HepG2 (cell line): Measurements from ENCODE around the gene CAND2. TPM values are rescaled to one million over a fixed set of nuclear protein-coding genes. Genes with fewer than 3 reads are reported as not detected.

ENCODE experiments used
- ATAC-seq: fragments of 200-7000 bp; cut with Tn5 transposase; 3 replicates; pipeline ENCODE4 v1.9.1; 2020; ENCODE audit warnings: mild to moderate bottlenecking, moderate library complexity
- BruUV-seq: library from RNA; stranded (reverse); fragments of 400-500 nt; replicated peaks from 2 replicates; lab custom pipeline; 2021; lab: Mats Ljungman, UMichigan
- CTCF ChIA-PET: fragments of 300-600 bp; formaldehyde crosslinking; extraction: SDS; loops from one replicate; lab custom pipeline; 2021; ENCODE audit warnings: low total read pairs, inconsistent platforms, low intra/inter-chr PET ratio; lab: Yijun Ruan, JAX
- POLR2A ChIA-PET: fragments of 350-600 bp; sonication (Branson Sonifier 250); formaldehyde crosslinking; loops from one replicate; lab custom pipeline; 2020; ENCODE audit warnings: antibody characterized with exemption, inconsistent platforms; lab: Yijun Ruan, JAX
- DNase-seq: peaks from one replicate; pipeline ENCODE4 v3.0.0-alpha.2; 2015; ENCODE audit warnings: low spot score
- FAIRE-seq: peaks from 3 replicates; lab custom pipeline; 2011; peaks lifted over from hg19 to GRCh38; lab: Jason Lieb, UNC
- H2AFZ ChIP-seq: one replicate; pipeline ENCODE4 v1.6.1; 2011; ENCODE audit warnings: low read length, inconsistent platforms
- H3K27ac ChIP-seq: fragments of 300-600 bp; 3 replicates; pipeline ENCODE4 v1.8.0; 2011; ENCODE audit warnings: mixed run types, mild to moderate bottlenecking, mixed read lengths, low read length, inconsistent platforms; ENCODE audit not compliant: insufficient read depth; ENCODE audit errors: extremely low read length
- H3K27me3 ChIP-seq, 2 experiments: fragments of 200-600 bp in 1 of 2; 2 replicates in 1 of 2; 3 replicates in 1 of 2; pipeline versions ENCODE4 v1.6.0 to v1.8.0; 2011; ENCODE audit warnings: low read length in 2 of 2, mild to moderate bottlenecking in 2 of 2, moderate library complexity in 2 of 2, inconsistent platforms in 1 of 2; ENCODE audit not compliant: insufficient read depth in 2 of 2, control insufficient read depth in 1 of 2
- H3K36me3 ChIP-seq, 2 experiments: fragments of 200-600 bp in 1 of 2; replicated peaks in 1 of 2; 2 replicates in 1 of 2; 3 replicates in 1 of 2; pipeline versions ENCODE4 v1.5.1 to v1.8.0; 2011; ENCODE audit warnings: low read length in 2 of 2, inconsistent platforms in 1 of 2; ENCODE audit not compliant: insufficient read depth in 2 of 2, control insufficient read depth in 1 of 2
- H3K4me1 ChIP-seq: 2 replicates; pipeline ENCODE4 v1.5.1; 2012; ENCODE audit warnings: low read length, inconsistent platforms; ENCODE audit not compliant: insufficient read depth
- H3K4me2 ChIP-seq: 2 replicates; pipeline ENCODE4 v1.6.0; 2011; ENCODE audit warnings: low read depth, low read length, inconsistent platforms
- H3K4me3 ChIP-seq, 3 experiments: fragments of 200-600 bp in 1 of 3; sonication (generic), shearing (Covaris generic) in 1 of 3; replicated peaks in 1 of 3; 2 replicates each; pipeline ENCODE4 v1.5.1; 2011 to 2016; ENCODE audit warnings: low read length in 3 of 3, inconsistent platforms in 2 of 3, low read depth in 2 of 3, mild to moderate bottlenecking in 2 of 3, control low read depth in 1 of 3, mixed read lengths in 1 of 3; ENCODE audit not compliant: insufficient read depth in 1 of 3
- H3K79me2 ChIP-seq: one replicate; pipeline ENCODE4 v1.6.1; 2011; ENCODE audit warnings: low read length, inconsistent platforms; ENCODE audit not compliant: insufficient read depth
- H3K9ac ChIP-seq: 2 replicates; pipeline ENCODE4 v1.6.0; 2011; ENCODE audit warnings: mild to moderate bottlenecking, low read depth, low read length, inconsistent platforms; ENCODE audit not compliant: insufficient read depth
- H3K9me3 ChIP-seq: 2 replicates; pipeline ENCODE4 v1.5.1; 2012; ENCODE audit warnings: mild to moderate bottlenecking, low read length
- H4K20me1 ChIP-seq: 2 replicates; pipeline ENCODE4 v1.6.0; 2011; ENCODE audit warnings: inconsistent platforms, mild to moderate bottlenecking, low read length, moderate library complexity; ENCODE audit not compliant: insufficient read depth
- AKAP8 ChIP-seq: sonication (generic); formaldehyde crosslinking; IDR thresholded peaks from 2 replicates; pipeline ENCODE4 v1.5.1; 2020; ENCODE audit warnings: mild to moderate bottlenecking, missing genetic modification reagents
- HMG20B ChIP-seq: conservative IDR thresholded peaks from 2 replicates; pipeline ENCODE4 v1.6.1; 2016; ENCODE audit warnings: missing genetic modification reagents, missing compliant biosample characterization
- NONO ChIP-seq, 2 experiments: fragments of 450-650 bp in 1 of 2; sonication (generic) in 1 of 2; formaldehyde crosslinking in 1 of 2; IDR thresholded peaks in 1 of 2; conservative IDR thresholded peaks in 1 of 2; 2 replicates each; pipeline versions ENCODE4 v1.6.1 to v1.8.0; 2017 to 2022; ENCODE audit warnings: mild to moderate bottlenecking in 1 of 2, missing genetic modification reagents in 1 of 2, moderate library complexity in 1 of 2
- POLR2A ChIP-seq, 2 experiments: IDR thresholded peaks; 2 replicates each; pipeline ENCODE4 v1.6.1; 2011; ENCODE audit warnings: low read depth in 2 of 2, low read length in 2 of 2, mild to moderate bottlenecking in 1 of 2, moderate library complexity in 1 of 2; ENCODE audit not compliant: insufficient read depth in 1 of 2
- SCMH1 ChIP-seq: sonication (generic); formaldehyde crosslinking; IDR thresholded peaks from 2 replicates; pipeline ENCODE4 v1.9.0; 2021; ENCODE audit warnings: missing genetic modification reagents, mild to moderate bottlenecking, borderline replicate concordance
- ZNF180 ChIP-seq: sonication (generic); formaldehyde crosslinking; IDR thresholded peaks from 2 replicates; pipeline ENCODE4 v1.4.0; 2020; ENCODE audit warnings: low read depth, missing genetic modification reagents, borderline replicate concordance
- ZNF329 ChIP-seq: sonication (generic); formaldehyde crosslinking; IDR thresholded peaks from 2 replicates; pipeline ENCODE4 v1.9.0; 2021; ENCODE audit warnings: low read depth, mild to moderate bottlenecking, missing genetic modification reagents
- ZNF816 ChIP-seq: sonication (generic); formaldehyde crosslinking; IDR thresholded peaks from 2 replicates; pipeline ENCODE4 v1.8.0; 2022; ENCODE audit warnings: missing genetic modification reagents, mild to moderate bottlenecking, borderline replicate concordance
- WGBS: methylation state at CpG from one replicate; pipeline ENCODE4 v1.1.6; 2017; ENCODE audit warnings: low lambda C conversion rate; 5-methylcytosine and 5-hydroxymethylcytosine counted together
- in situ Hi-C: cut with HindIII; loops from 2 replicates; pipeline ENCODE4 v1.10.0; 2017; ENCODE audit warnings: low pct_unique_long_range_greater_than_20kb; ENCODE audit not compliant: extremely low pct_ligation_motif_present
- intact Hi-C: fragments of 100-400 bp; cut with micrococcal nuclease; formaldehyde crosslinking; loops from one replicate; pipeline ENCODE4 v1.10.0; 2022; ENCODE audit not compliant: unreplicated experiment
- polyA plus RNA-seq, 8 experiments: library from polyadenylated mRNA; depleted of rRNA in 3 of 8; stranded (reverse) in 7 of 8; unstranded in 1 of 8; fragments of >200 nt; fragmentation: Illumina TruSeq in 4 of 8; extraction: Trizol in 4 of 8; gene quantifications; 2 replicates each; pipeline versions ENCODE4 v1.2.1 to v1.2.3, GENCODE V29; 2011 to 2016; ENCODE audit warnings: low read depth in 4 of 8, missing spikeins in 1 of 8, mixed read lengths in 1 of 8; ENCODE audit not compliant: insufficient read depth in 1 of 8
- total RNA-seq, 5 experiments: library from RNA; depleted of rRNA; stranded (reverse); fragments of >200 nt; fragmentation: Illumina TruSeq; extraction: Trizol; gene quantifications; 2 replicates each; pipeline ENCODE4 v1.2.3, GENCODE V29; 2016; ENCODE audit warnings: low read depth in 1 of 5
- TF ChIP-seq, protein P1 (sequence below): sonication (generic); formaldehyde crosslinking; IDR thresholded peaks from 2 replicates; pipeline ENCODE4 v1.4.0; 2020; ENCODE audit warnings: mild to moderate bottlenecking, missing genetic modification reagents
- TF ChIP-seq, protein P2 (sequence below): sonication (generic); formaldehyde crosslinking; conservative IDR thresholded peaks from 2 replicates; pipeline ENCODE4 v1.4.0; 2020; ENCODE audit warnings: missing genetic modification reagents
- TF ChIP-seq, protein P3 (sequence below): sonication (generic); formaldehyde crosslinking; IDR thresholded peaks from 2 replicates; pipeline ENCODE4 v1.5.0; 2020; ENCODE audit warnings: mild to moderate bottlenecking, missing genetic modification reagents, borderline replicate concordance

Gene CAND2
- total and polyA plus RNA-seq, 2 of the 13 experiments (the other 11 are each of a cell fraction or from before 2014, with no cell fraction given): 0.01 TPM; not detected in 1

DNA sequence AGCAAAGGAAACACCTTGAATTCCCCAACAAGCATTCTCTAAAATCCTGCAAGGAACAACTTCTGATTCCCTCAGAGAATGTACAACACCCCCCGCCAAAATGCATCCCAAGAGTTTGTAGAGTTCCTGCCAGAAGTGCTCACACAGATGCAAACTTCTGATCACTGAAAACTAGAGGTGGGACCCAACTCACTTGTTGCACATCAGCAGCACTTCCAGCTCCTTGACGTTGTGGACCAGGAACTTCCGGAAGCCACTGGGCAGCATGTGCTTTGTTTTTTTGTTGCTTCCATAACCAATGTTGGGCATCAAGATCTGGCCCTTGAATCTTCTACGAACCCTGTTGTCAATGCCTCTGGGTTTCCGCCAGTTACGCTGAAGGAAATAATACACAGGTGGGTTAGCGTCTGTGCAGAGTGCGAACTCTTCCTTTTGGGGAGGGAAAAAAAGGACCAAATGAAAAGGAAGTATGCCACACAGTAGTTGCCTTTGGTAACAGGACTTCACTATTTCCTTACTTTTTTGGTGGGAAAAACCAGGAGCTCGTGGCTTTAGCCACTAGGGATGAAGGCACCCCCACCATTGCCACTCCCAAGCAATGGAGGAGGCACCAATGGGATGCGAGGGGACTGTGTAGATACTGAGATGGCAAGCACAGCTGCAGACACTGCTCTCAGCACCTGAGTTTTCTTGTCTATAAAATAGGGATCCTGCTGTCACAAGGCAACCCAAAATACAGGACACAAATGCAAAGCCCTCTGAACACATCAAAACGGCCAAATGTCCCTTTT lies 42.9 kb downstream of the CAND2 start:
- CTCF ChIA-PET: no interaction called here
- POLR2A ChIA-PET: no interaction called here
- 87% methylated on average over 11 of the region's 11 CpGs for WGBS
- no peaks in the 10 kb centered on the region for H3K9me3 ChIP-seq
- no peak for ATAC-seq
- H3K27me3 ChIP-seq: no peaks in the 10 kb centered on the region; a peak in 1 of 5 replicates
- peaks cover 51% of the 10 kb centered on the region for H3K4me1 ChIP-seq
- peaks cover 22 to 59% of the 10 kb centered on the region in 2 experiments for H3K36me3 ChIP-seq
- no peak for FAIRE-seq
- H3K4me3 ChIP-seq: peak overlapping the region; percentile 1 to 83 (median 72); a peak in 5 of 6 replicates
- peaks cover 41% of the 10 kb centered on the region for H3K79me2 ChIP-seq
- in situ Hi-C loops (no loop called here), intact Hi-C loops (no loop called here)
- no peak for TF ChIP-seq HMG20B (CRISPR knock-in tag)
- TF ChIP-seq ZNF816 (CRISPR knock-in tag): no peak
- TF ChIP-seq, protein P1, sequence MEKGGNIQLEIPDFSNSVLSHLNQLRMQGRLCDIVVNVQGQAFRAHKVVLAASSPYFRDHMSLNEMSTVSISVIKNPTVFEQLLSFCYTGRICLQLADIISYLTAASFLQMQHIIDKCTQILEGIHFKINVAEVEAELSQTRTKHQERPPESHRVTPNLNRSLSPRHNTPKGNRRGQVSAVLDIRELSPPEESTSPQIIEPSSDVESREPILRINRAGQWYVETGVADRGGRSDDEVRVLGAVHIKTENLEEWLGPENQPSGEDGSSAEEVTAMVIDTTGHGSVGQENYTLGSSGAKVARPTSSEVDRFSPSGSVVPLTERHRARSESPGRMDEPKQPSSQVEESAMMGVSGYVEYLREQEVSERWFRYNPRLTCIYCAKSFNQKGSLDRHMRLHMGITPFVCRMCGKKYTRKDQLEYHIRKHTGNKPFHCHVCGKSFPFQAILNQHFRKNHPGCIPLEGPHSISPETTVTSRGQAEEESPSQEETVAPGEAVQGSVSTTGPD (CRISPR knock-in tag): no peak
- TF ChIP-seq, protein P2, sequence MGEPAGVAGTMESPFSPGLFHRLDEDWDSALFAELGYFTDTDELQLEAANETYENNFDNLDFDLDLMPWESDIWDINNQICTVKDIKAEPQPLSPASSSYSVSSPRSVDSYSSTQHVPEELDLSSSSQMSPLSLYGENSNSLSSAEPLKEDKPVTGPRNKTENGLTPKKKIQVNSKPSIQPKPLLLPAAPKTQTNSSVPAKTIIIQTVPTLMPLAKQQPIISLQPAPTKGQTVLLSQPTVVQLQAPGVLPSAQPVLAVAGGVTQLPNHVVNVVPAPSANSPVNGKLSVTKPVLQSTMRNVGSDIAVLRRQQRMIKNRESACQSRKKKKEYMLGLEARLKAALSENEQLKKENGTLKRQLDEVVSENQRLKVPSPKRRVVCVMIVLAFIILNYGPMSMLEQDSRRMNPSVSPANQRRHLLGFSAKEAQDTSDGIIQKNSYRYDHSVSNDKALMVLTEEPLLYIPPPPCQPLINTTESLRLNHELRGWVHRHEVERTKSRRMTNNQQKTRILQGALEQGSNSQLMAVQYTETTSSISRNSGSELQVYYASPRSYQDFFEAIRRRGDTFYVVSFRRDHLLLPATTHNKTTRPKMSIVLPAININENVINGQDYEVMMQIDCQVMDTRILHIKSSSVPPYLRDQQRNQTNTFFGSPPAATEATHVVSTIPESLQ (CRISPR knock-in tag): no peak
- no peak for TF ChIP-seq SCMH1 (CRISPR knock-in tag)
- TF ChIP-seq ZNF180 (CRISPR knock-in tag): no peak
- no peak for TF ChIP-seq ZNF329
- no peak for TF ChIP-seq POLR2A (IDR thresholded peaks at IDR 0.05; ENCODE audit: insufficient read depth in 1 of 2, low read depth in 2 of 2, low read length in 2 of 2)
- no peak for TF ChIP-seq AKAP8
- TF ChIP-seq, protein P3, sequence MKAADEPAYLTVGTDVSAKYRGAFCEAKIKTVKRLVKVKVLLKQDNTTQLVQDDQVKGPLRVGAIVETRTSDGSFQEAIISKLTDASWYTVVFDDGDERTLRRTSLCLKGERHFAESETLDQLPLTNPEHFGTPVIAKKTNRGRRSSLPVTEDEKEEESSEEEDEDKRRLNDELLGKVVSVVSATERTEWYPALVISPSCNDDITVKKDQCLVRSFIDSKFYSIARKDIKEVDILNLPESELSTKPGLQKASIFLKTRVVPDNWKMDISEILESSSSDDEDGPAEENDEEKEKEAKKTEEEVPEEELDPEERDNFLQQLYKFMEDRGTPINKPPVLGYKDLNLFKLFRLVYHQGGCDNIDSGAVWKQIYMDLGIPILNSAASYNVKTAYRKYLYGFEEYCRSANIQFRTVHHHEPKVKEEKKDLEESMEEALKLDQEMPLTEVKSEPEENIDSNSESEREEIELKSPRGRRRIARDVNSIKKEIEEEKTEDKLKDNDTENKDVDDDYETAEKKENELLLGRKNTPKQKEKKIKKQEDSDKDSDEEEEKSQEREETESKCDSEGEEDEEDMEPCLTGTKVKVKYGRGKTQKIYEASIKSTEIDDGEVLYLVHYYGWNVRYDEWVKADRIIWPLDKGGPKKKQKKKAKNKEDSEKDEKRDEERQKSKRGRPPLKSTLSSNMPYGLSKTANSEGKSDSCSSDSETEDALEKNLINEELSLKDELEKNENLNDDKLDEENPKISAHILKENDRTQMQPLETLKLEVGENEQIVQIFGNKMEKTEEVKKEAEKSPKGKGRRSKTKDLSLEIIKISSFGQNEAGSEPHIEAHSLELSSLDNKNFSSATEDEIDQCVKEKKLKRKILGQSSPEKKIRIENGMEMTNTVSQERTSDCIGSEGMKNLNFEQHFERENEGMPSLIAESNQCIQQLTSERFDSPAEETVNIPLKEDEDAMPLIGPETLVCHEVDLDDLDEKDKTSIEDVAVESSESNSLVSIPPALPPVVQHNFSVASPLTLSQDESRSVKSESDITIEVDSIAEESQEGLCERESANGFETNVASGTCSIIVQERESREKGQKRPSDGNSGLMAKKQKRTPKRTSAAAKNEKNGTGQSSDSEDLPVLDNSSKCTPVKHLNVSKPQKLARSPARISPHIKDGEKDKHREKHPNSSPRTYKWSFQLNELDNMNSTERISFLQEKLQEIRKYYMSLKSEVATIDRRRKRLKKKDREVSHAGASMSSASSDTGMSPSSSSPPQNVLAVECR: no peak
- no peak for TF ChIP-seq NONO (IDR thresholded peaks at IDR 0.05)
- TF ChIP-seq NONO (CRISPR knock-in tag; conservative IDR thresholded peaks at IDR 0.05): no peak
- peak overlapping the region; percentile 98 for H3K4me2 ChIP-seq
- no peak overlapping the region for H2AFZ ChIP-seq
- no peak for DNase-seq
- peaks cover 46% of the 10 kb centered on the region for H4K20me1 ChIP-seq
- no peak overlapping the region for H3K27ac ChIP-seq
- peak overlapping the region; percentile 98; the same call in 1 of the 2 replicates for H3K9ac ChIP-seq
- BruUV-seq: no TSS peak
